ENCODE measurements around the gene TAX1BP1.

DNA sequence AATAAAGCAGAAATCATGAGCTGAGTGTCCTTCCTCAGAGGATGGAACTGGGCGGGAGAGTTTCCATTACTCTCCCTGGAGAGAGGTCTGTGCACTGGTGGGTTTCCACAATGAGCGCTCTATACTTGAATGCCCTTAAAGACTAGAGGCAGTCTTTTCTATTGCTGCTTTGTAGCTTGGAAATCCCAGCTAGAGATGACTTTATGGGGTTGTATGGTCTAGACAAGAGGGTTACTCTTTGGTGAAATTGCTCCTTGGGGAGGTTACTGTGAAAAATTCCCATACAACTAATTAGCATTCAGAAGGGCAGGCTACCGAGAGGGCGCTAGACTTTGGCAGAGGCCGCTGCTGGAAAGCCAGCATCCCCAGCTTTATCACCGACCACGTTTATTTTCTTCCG lies 136.8 kb downstream of the TAX1BP1 start:
- no peak for TF ChIP-seq POLR2A (IDR thresholded peaks at IDR 0.05)
- TF ChIP-seq, protein P1, sequence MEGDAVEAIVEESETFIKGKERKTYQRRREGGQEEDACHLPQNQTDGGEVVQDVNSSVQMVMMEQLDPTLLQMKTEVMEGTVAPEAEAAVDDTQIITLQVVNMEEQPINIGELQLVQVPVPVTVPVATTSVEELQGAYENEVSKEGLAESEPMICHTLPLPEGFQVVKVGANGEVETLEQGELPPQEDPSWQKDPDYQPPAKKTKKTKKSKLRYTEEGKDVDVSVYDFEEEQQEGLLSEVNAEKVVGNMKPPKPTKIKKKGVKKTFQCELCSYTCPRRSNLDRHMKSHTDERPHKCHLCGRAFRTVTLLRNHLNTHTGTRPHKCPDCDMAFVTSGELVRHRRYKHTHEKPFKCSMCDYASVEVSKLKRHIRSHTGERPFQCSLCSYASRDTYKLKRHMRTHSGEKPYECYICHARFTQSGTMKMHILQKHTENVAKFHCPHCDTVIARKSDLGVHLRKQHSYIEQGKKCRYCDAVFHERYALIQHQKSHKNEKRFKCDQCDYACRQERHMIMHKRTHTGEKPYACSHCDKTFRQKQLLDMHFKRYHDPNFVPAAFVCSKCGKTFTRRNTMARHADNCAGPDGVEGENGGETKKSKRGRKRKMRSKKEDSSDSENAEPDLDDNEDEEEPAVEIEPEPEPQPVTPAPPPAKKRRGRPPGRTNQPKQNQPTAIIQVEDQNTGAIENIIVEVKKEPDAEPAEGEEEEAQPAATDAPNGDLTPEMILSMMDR (IDR thresholded peaks at IDR 0.05): no peak
